Activated CD4-positive, alpha-beta memory T cell treated with anti-CD3 and anti-CD28 coated beads, Interleukin-2, amount 10 ng/mL, durations not matched to agents 7 days and 5 days (primary cell): ENCODE results near the gene ZFTA. TPM values are rescaled to one million over a fixed set of nuclear protein-coding genes. Genes with fewer than 3 reads are reported as not detected.
"Not testable (repeated sequence)": the region's sequence is repeated elsewhere in the genome, so short reads cannot be mapped to it uniquely, and the experiment has no call there.

Experiments
- CTCF ChIA-PET: fragments of 350-600 bp; sonication (Branson Sonifier 250); formaldehyde crosslinking; loops from one replicate; lab custom pipeline; 2021; ENCODE audit warnings: antibody characterized with exemption, inconsistent platforms; lab: Charles Lee
- POLR2A ChIA-PET: fragments of 350-600 bp; sonication (Branson Sonifier 250); formaldehyde crosslinking; loops from one replicate; lab custom pipeline; 2021; ENCODE audit warnings: antibody characterized with exemption; lab: Charles Lee
- DNase-seq: peaks from one replicate; pipeline ENCODE4 v3.0.0-alpha.2; 2020
- H3K27ac Mint-ChIP-seq: one replicate; pipeline ENCODE4 v1.8.0; 2021; ENCODE audit warnings: mild to moderate bottlenecking, mixed read lengths
- H3K27me3 Mint-ChIP-seq: one replicate; pipeline ENCODE4 v1.8.0; 2021; ENCODE audit warnings: mixed read lengths
- H3K36me3 Mint-ChIP-seq: one replicate; pipeline ENCODE4 v1.8.0; 2021; ENCODE audit warnings: low read depth, mixed read lengths
- H3K4me1 Mint-ChIP-seq: one replicate; pipeline ENCODE4 v1.8.0; 2021; ENCODE audit warnings: mixed read lengths
- H3K4me3 Mint-ChIP-seq: one replicate; pipeline ENCODE4 v1.8.0; 2021; ENCODE audit warnings: mild to moderate bottlenecking, mixed read lengths
- H3K9me3 Mint-ChIP-seq: one replicate; pipeline ENCODE4 v1.8.0; 2021; ENCODE audit warnings: mixed read lengths
- total RNA-seq, 2 experiments: library from RNA; stranded (reverse); gene quantifications; one replicate each; pipeline ENCODE4 v1.2.3, GENCODE V29; 2021

Gene ZFTA
- total RNA-seq, 2 experiments from 2014 or later = 1.1 to 1.7 TPM

- Mint-ChIP-seq H3K27ac (no peak overlapping the region), H3K27me3 (peaks cover 5% of the 10 kb centered on the region), H3K9me3 (no peaks in the 10 kb centered on the region), H3K4me1 (no peaks in the 10 kb centered on the region), H3K4me3 (no peak overlapping the region), H3K36me3 (no peaks in the 10 kb centered on the region)
- ChIA-PET POLR2A (interaction anchor here (0.9 kb wide), 1 partner anchor 9 kb away, joined by 3 read pairs; no protein-coding TSS in a partner anchor), CTCF (interaction anchor here (0.7 to 0.9 kb wide), 2 partner anchors 35 to 345 kb away, joined by 3 to 4 read pairs; no protein-coding TSS in a partner anchor)
- DNase-seq = no peak
Measured at GRCh38 chr11:63802637-63803414, 34.3 kb upstream of the ZFTA start.

- ChIA-PET POLR2A (no interaction called here), CTCF (no interaction called here)
- H3K4me1 Mint-ChIP-seq = no peaks in the 10 kb centered on the region
- DNase-seq = no peak
- H3K9me3 Mint-ChIP-seq = no peaks in the 10 kb centered on the region
- peaks cover 8% of the 10 kb centered on the region for H3K27me3 Mint-ChIP-seq
- no peak overlapping the region for H3K4me3 Mint-ChIP-seq
- no peaks in the 10 kb centered on the region for H3K36me3 Mint-ChIP-seq
- no peak overlapping the region for H3K27ac Mint-ChIP-seq
Measured at GRCh38 chr11:63800921-63801320, 32.3 kb upstream of the ZFTA start.

GRCh38 chr11:63795066-63795465 lies 26.5 kb upstream of the ZFTA start:
- H3K27me3 Mint-ChIP-seq = peaks cover 10% of the 10 kb centered on the region
- H3K4me1 Mint-ChIP-seq = peaks cover 2% of the 10 kb centered on the region
- ChIA-PET POLR2A (interaction anchor here (0.6 kb wide), 1 partner anchor 293 kb away, joined by 4 read pairs; no protein-coding TSS in a partner anchor), CTCF (no interaction called here)
- H3K4me3 Mint-ChIP-seq = no peak overlapping the region
- H3K36me3 Mint-ChIP-seq = peaks cover 4% of the 10 kb centered on the region
- no peak overlapping the region for H3K27ac Mint-ChIP-seq
- DNase-seq = no peak
- peaks cover 19% of the 10 kb centered on the region for H3K9me3 Mint-ChIP-seq

GRCh38 chr11:63793161-63793560 lies 24.6 kb upstream of the ZFTA start:
- peaks cover 19% of the 10 kb centered on the region for H3K9me3 Mint-ChIP-seq
- H3K27me3 Mint-ChIP-seq = peaks cover 10% of the 10 kb centered on the region
- peaks cover 4% of the 10 kb centered on the region for H3K36me3 Mint-ChIP-seq
- POLR2A ChIA-PET = no interaction called here
- H3K4me3 Mint-ChIP-seq = no peak overlapping the region
- no peak for DNase-seq
- CTCF ChIA-PET = no interaction called here
- H3K27ac Mint-ChIP-seq = no peak overlapping the region
- H3K4me1 Mint-ChIP-seq = peaks cover 2% of the 10 kb centered on the region

- no peak overlapping the region for H3K27ac Mint-ChIP-seq
- H3K9me3 Mint-ChIP-seq = peaks cover 19% of the 10 kb centered on the region
- H3K27me3 Mint-ChIP-seq = peaks cover 11% of the 10 kb centered on the region
- peaks cover 2% of the 10 kb centered on the region for H3K4me1 Mint-ChIP-seq
- CTCF ChIA-PET = no interaction called here
- peaks cover 4% of the 10 kb centered on the region for H3K36me3 Mint-ChIP-seq
- no peak overlapping the region for H3K4me3 Mint-ChIP-seq
- POLR2A ChIA-PET = no interaction called here
- DNase-seq = no peak
Measured at GRCh38 chr11:63791495-63792167, 23.1 kb upstream of the ZFTA start.

DNA sequence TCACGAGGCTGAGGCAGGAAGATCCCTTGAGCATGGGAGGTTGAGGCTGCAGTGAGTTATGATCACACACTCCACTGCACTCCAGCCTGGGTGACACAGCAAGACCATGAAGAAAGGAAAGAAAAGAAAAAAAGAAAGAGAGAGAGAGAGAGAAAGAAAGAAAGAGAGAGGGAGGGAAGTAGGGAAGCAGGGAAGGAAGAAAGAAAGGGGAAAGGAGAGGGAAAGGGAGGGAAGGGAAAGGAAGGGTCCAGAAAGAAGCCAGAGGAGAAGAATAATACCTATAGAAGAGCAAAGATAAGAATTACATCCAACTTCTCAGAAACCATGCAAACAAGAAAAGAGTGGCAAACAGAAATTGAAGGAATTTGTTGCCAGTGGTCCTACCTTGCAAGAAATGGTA lies 17.2 kb upstream of the ZFTA start:
- Mint-ChIP-seq H3K36me3 (no peaks in the 10 kb centered on the region), H3K27me3 (peaks cover 15% of the 10 kb centered on the region), H3K9me3 (peaks cover 5% of the 10 kb centered on the region), H3K4me3 (no peak overlapping the region), H3K4me1 (peaks cover 9% of the 10 kb centered on the region), H3K27ac (no peak overlapping the region)
- CTCF ChIA-PET = interaction anchor here (0.7 kb wide), 1 partner anchor 265 kb away, joined by 3 read pairs; no protein-coding TSS in a partner anchor
- POLR2A ChIA-PET = no interaction called here
- no peak for DNase-seq

- ChIA-PET CTCF (interaction anchor here (1.5 kb wide), 1 partner anchor 16 kb away, joined by 5 read pairs; the partner anchor contains the start of gene ZFTA), POLR2A (no interaction called here)
- peaks cover 7% of the 10 kb centered on the region for H3K4me1 Mint-ChIP-seq
- H3K27me3 Mint-ChIP-seq = peaks cover 19% of the 10 kb centered on the region
- no peaks in the 10 kb centered on the region for H3K36me3 Mint-ChIP-seq
- H3K9me3 Mint-ChIP-seq = no peaks in the 10 kb centered on the region
- no peak overlapping the region for H3K27ac Mint-ChIP-seq
- no peak overlapping the region for H3K4me3 Mint-ChIP-seq
- no peak for DNase-seq
Measured at GRCh38 chr11:63783925-63784592, 15.5 kb upstream of the ZFTA start.

- peaks cover 23% of the 10 kb centered on the region for H3K27me3 Mint-ChIP-seq
- no peaks in the 10 kb centered on the region for H3K36me3 Mint-ChIP-seq
- peaks cover 7% of the 10 kb centered on the region for H3K4me1 Mint-ChIP-seq
- H3K27ac Mint-ChIP-seq = no peak overlapping the region
- CTCF ChIA-PET = interaction anchor here (1.5 kb wide), 1 partner anchor 15 kb away, joined by 5 read pairs; the partner anchor contains the start of gene ZFTA
- no peaks in the 10 kb centered on the region for H3K9me3 Mint-ChIP-seq
- no peak overlapping the region for H3K4me3 Mint-ChIP-seq
- POLR2A ChIA-PET = no interaction called here
- DNase-seq = no peak
Measured at GRCh38 chr11:63782749-63783148, 14.2 kb upstream of the ZFTA start.

DNA sequence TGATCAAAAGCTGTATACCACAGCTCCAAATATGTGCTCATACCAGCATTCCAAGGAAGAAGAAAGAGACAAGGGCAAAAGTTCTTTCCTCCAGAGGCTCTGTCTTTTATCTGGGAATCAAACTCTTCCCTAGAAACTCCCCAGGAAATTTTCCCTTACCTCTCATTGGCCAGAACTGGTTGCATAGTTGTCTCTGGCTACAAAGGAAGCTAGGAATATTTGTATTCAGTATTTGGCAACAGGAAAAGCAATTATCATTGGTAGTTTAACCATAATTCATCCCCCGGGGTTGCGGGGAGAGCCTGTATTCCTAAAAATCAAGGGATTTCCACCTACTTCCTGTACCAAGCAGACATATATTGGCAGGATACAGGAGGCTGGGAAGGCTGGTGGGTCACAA lies 10.5 kb upstream of the ZFTA start:
- peaks cover 21% of the 10 kb centered on the region for H3K27me3 Mint-ChIP-seq
- H3K36me3 Mint-ChIP-seq = no peaks in the 10 kb centered on the region
- no peak overlapping the region for H3K4me3 Mint-ChIP-seq
- POLR2A ChIA-PET = no interaction called here
- DNase-seq = no peak
- no peaks in the 10 kb centered on the region for H3K4me1 Mint-ChIP-seq
- no peak overlapping the region for H3K27ac Mint-ChIP-seq
- H3K9me3 Mint-ChIP-seq = no peaks in the 10 kb centered on the region
- CTCF ChIA-PET = interaction anchor here (1.5 kb wide), 1 partner anchor 11 kb away, joined by 9 read pairs; the partner anchor contains the start of gene ZFTA

DNA sequence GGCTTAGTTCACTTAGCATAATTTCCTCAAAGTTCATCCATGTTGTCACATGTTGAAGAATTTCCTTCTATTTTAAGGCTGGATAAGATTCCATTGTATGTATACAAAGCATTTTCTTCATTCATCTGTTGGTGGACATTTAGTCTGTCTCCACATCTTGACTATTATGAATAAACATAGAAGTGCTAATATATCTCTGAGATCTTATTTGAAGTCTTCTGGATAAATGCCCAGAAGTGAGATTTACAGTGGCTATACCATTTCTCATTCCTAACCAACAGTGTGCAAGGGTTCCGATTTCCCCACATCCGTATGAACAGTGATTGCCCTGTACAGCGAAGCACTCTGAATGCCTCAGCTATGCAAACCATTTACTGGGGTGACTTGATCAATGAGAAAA lies 6.6 kb upstream of the ZFTA start:
- peaks cover 43% of the 10 kb centered on the region for H3K27me3 Mint-ChIP-seq
- H3K27ac Mint-ChIP-seq = no peak overlapping the region
- H3K4me3 Mint-ChIP-seq = no peak overlapping the region
- H3K9me3 Mint-ChIP-seq = no peaks in the 10 kb centered on the region
- no peak for DNase-seq
- peaks cover under 1% of the 10 kb centered on the region for H3K4me1 Mint-ChIP-seq
- no peaks in the 10 kb centered on the region for H3K36me3 Mint-ChIP-seq
- CTCF ChIA-PET = no interaction called here
- POLR2A ChIA-PET = no interaction called here

DNA sequence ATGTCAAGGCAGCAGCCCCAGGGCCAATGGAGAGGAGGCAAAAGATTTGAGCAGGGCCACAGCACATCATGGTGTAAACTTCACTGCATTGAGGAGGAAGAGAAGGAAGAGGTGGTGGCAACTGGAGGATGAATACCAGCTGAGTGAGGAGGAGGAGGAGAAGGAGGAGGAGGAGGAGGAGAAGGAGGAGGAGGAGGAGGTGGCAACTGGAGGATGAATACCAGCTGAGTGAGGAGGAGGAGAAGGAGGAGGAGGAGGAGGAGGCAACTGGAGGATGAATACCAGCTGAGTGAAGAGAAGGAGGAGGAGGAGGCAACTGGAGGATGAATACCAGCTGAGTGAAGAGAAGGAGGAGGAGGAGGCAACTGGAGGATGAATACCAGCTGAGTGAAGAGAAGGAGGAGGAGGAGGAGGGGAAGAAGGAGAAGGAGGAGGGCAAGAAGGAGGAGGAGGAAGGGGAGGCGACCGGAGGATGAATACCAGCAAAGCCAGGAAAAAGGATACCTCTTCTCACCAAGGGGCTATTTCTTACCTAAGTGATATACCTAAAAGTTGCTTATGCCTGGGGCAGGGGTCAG lies 3.3 kb upstream of the ZFTA start:
- H3K36me3 Mint-ChIP-seq, H3K27ac Mint-ChIP-seq, CTCF ChIA-PET, POLR2A ChIA-PET, H3K4me3 Mint-ChIP-seq, H3K9me3 Mint-ChIP-seq, DNase-seq: not testable (repeated sequence)
- Mint-ChIP-seq H3K4me1 (peaks cover 13% of the 10 kb centered on the region), H3K27me3 (peaks cover 39% of the 10 kb centered on the region)

- peaks cover 39% of the 10 kb centered on the region for H3K27me3 Mint-ChIP-seq
- peaks cover 13% of the 10 kb centered on the region for H3K4me1 Mint-ChIP-seq
- H3K27ac Mint-ChIP-seq = no peak overlapping the region
- no peak for DNase-seq
- CTCF ChIA-PET = no interaction called here
- no peaks in the 10 kb centered on the region for H3K36me3 Mint-ChIP-seq
- no peaks in the 10 kb centered on the region for H3K9me3 Mint-ChIP-seq
- POLR2A ChIA-PET = no interaction called here
- H3K4me3 Mint-ChIP-seq = no peak overlapping the region
Measured at GRCh38 chr11:63770763-63771162, 2.2 kb upstream of the ZFTA start.
